ENCODE measurements around the gene DCLRE1A.
"Not testable (repeated sequence)": the region's sequence is repeated elsewhere in the genome, so short reads cannot be mapped to it uniquely, and the experiment has no call there.

DCLRE1A gene

GRCh38 chr10:113857210-113857609, 3.3 kb upstream of the DCLRE1A start:
- DNase-seq: no peak

GRCh38 chr10:113856563-113856962, 2.7 kb upstream of the DCLRE1A start:
- DNase-seq: no peak

GRCh38 chr10:113854761-113855588, 1.1 kb upstream of the DCLRE1A start:
- no peak for DNase-seq

GRCh38 chr10:113853578-113854012, 287 bp downstream of the DCLRE1A start:
- DNase-seq: no peak

GRCh38 chr10:113849946-113850345, 3.9 kb downstream of the DCLRE1A start:
- no peak for DNase-seq

- no peak for DNase-seq
These were observed 4.6 kb downstream of the DCLRE1A start for GRCh38 chr10:113849140-113849803.

GRCh38 chr10:113846036-113846435, 7.8 kb downstream of the DCLRE1A start:
- DNase-seq: no peak

- DNase-seq: no peak
These were observed 9.9 kb downstream of the DCLRE1A start for GRCh38 chr10:113843972-113844485.

- no peak for DNase-seq
These were observed 11.7 kb downstream of the DCLRE1A start for GRCh38 chr10:113842171-113842570.

GRCh38 chr10:113828567-113828966, 25.3 kb downstream of the DCLRE1A start:
- DNase-seq: not testable (repeated sequence)

- no peak for DNase-seq
These were observed 28.1 kb downstream of the DCLRE1A start for GRCh38 chr10:113825791-113826190.

- no peak for DNase-seq
These were observed 30.5 kb downstream of the DCLRE1A start for GRCh38 chr10:113823389-113823788.

GRCh38 chr10:113822174-113822573, 31.7 kb downstream of the DCLRE1A start:
- DNase-seq: no peak

- DNase-seq: not testable (repeated sequence)
These were observed 32.6 kb downstream of the DCLRE1A start for GRCh38 chr10:113821306-113821705.

- no peak for DNase-seq
These were observed 33.4 kb downstream of the DCLRE1A start for GRCh38 chr10:113820507-113820906.

- DNase-seq: no peak
These were observed 33.9 kb downstream of the DCLRE1A start for GRCh38 chr10:113819989-113820388.

GRCh38 chr10:113814700-113815099, 39.2 kb downstream of the DCLRE1A start:
- not testable (repeated sequence) for DNase-seq

GRCh38 chr10:113808168-113808567, 45.7 kb downstream of the DCLRE1A start:
- no peak for DNase-seq

GRCh38 chr10:113806503-113806902, 47.4 kb downstream of the DCLRE1A start:
- DNase-seq: no peak

GRCh38 chr10:113802997-113803396, 50.9 kb downstream of the DCLRE1A start:
- DNase-seq: no peak

- no peak for DNase-seq
These were observed 52.3 kb downstream of the DCLRE1A start for GRCh38 chr10:113801569-113801968.

- no peak for DNase-seq
These were observed 62.2 kb downstream of the DCLRE1A start for GRCh38 chr10:113791691-113792090.

GRCh38 chr10:113788604-113789083, 65.2 kb downstream of the DCLRE1A start:
- no peak for DNase-seq
